CD4-positive, alpha-beta T cell (primary cell): ENCODE results near the gene ERC2. TPM values are rescaled to one million over a fixed set of nuclear protein-coding genes. Genes with fewer than 3 reads are reported as not detected.

Experiments used
- ATAC-seq: fragments of 200-7000 bp; cut with Tn5 transposase; one replicate; pipeline ENCODE4 v1.10.0; 2022; ENCODE audit warnings: mild to moderate bottlenecking; ENCODE audit not compliant: poor library complexity
- CTCF ChIA-PET: fragments of 350-600 bp; sonication (Branson Sonifier 250); formaldehyde crosslinking; loops from one replicate; lab custom pipeline; 2021; ENCODE audit warnings: antibody characterized with exemption, inconsistent platforms; lab: Charles Lee
- POLR2A ChIA-PET: fragments of 350-600 bp; sonication (Branson Sonifier 250); formaldehyde crosslinking; loops from one replicate; lab custom pipeline; 2021; ENCODE audit warnings: antibody characterized with exemption, inconsistent platforms; lab: Charles Lee
- DNase-seq, 14 experiments: peaks; one replicate each; pipeline ENCODE4 v3.0.0-alpha.2; 2013 to 2020; ENCODE audit warnings: mixed read lengths in 2 of 14
- H3K27ac ChIP-seq, 2 donors: one replicate each; pipeline versions ENCODE4 v1.5.1 to v1.7.0; 2013; ENCODE audit warnings: low read length in 2 of 2, low read depth in 1 of 2, mild to moderate bottlenecking in 1 of 2
- H3K27me3 ChIP-seq, 2 experiments: 1 replicate in 1 of 2; 2 replicates in 1 of 2; pipeline versions ENCODE4 v1.6.1 to v1.7.0; 2013; ENCODE audit warnings: low read length in 2 of 2, control low read depth in 1 of 2, mild to moderate bottlenecking in 1 of 2, moderate library complexity in 1 of 2; ENCODE audit not compliant: insufficient read depth in 2 of 2, control insufficient read depth in 1 of 2
- H3K36me3 ChIP-seq: one replicate; pipeline ENCODE4 v1.6.1; 2013; ENCODE audit warnings: low read length, control low read depth; ENCODE audit not compliant: insufficient read depth
- H3K4me1 ChIP-seq: one replicate; pipeline ENCODE4 v1.6.1; 2013; ENCODE audit warnings: low read length, control low read depth; ENCODE audit not compliant: insufficient read depth
- H3K4me3 ChIP-seq: one replicate; pipeline ENCODE4 v1.5.1; 2013; ENCODE audit warnings: mild to moderate bottlenecking, low read length, moderate library complexity
- H3K9me3 ChIP-seq, 2 experiments: 1 replicate in 1 of 2; 2 replicates in 1 of 2; pipeline versions ENCODE4 v1.6.1 to v1.7.0; 2013; ENCODE audit warnings: low read length in 2 of 2, mild to moderate bottlenecking in 2 of 2, control low read depth in 1 of 2, moderate library complexity in 1 of 2; ENCODE audit not compliant: control insufficient read depth in 1 of 2, insufficient read depth in 1 of 2
- H3K27ac Mint-ChIP-seq: one replicate; pipeline ENCODE4 v1.8.0; 2020; ENCODE audit warnings: mixed read lengths
- H3K27me3 Mint-ChIP-seq: one replicate; pipeline ENCODE4 v1.8.0; 2021; ENCODE audit warnings: mixed read lengths
- H3K36me3 Mint-ChIP-seq: one replicate; pipeline ENCODE4 v1.8.0; 2021; ENCODE audit warnings: low read depth, mixed read lengths
- H3K4me1 Mint-ChIP-seq: one replicate; pipeline ENCODE4 v1.8.0; 2021; ENCODE audit warnings: low read depth, mixed read lengths
- H3K4me3 Mint-ChIP-seq: one replicate; pipeline ENCODE4 v1.8.0; 2020; ENCODE audit warnings: mild to moderate bottlenecking, mixed read lengths
- H3K9me3 Mint-ChIP-seq: one replicate; pipeline ENCODE4 v1.8.0; 2020; ENCODE audit warnings: mixed read lengths
- CTCF ChIP-seq: fragments of 200-600 bp; IDR thresholded peaks from one replicate; pipeline ENCODE4 v1.8.0; 2022; ENCODE audit warnings: antibody characterized with exemption, mild to moderate bottlenecking
- intact Hi-C, 2 experiments: fragments of 100-400 bp; cut with DNase I in 1 of 2; cut with micrococcal nuclease in 1 of 2; formaldehyde crosslinking; loops; one replicate each; pipeline versions ENCODE4 v1.15.1 to v1.9.0; 2023 to 2025; cut with DNase I, micrococcal nuclease
- total RNA-seq, 174 experiments: library from RNA in 2 of 174; stranded (reverse) in 2 of 174; gene quantifications; one replicate each; pipeline ENCODE4 v1.2.3 and lab custom pipeline; 2021 to 2026

The ERC2 gene
- total RNA-seq, 2 experiments from 2014 or later: not detected

GRCh38 chr3:55816794-55817576 lies 651.3 kb downstream of the ERC2 start:
- no peak overlapping the region for H3K27ac Mint-ChIP-seq
- Histone ChIP-seq H3K9me3 (no peaks in the 10 kb centered on the region), H3K4me3 (no peak overlapping the region), H3K27ac (no peak overlapping the region), H3K4me1 (no peaks in the 10 kb centered on the region), H3K27me3 (no peaks in the 10 kb centered on the region), H3K36me3 (no peaks in the 10 kb centered on the region)
- H3K27me3 Mint-ChIP-seq: no peaks in the 10 kb centered on the region
- DNase-seq (no peak), ATAC-seq (no peak)
- H3K9me3 Mint-ChIP-seq: no peaks in the 10 kb centered on the region
- POLR2A ChIA-PET: no interaction called here
- intact Hi-C loops: no loop called here
- H3K36me3 Mint-ChIP-seq: no peaks in the 10 kb centered on the region
- H3K4me3 Mint-ChIP-seq: no peak overlapping the region
- CTCF ChIA-PET: no interaction called here
- no peaks in the 10 kb centered on the region for H3K4me1 Mint-ChIP-seq
- TF ChIP-seq CTCF: no peak

GRCh38 chr3:55815262-55815661 lies 653.0 kb downstream of the ERC2 start:
- Histone ChIP-seq H3K36me3 (no peaks in the 10 kb centered on the region), H3K9me3 (no peaks in the 10 kb centered on the region), H3K4me1 (no peaks in the 10 kb centered on the region), H3K27ac (no peak overlapping the region), H3K4me3 (no peak overlapping the region), H3K27me3 (no peaks in the 10 kb centered on the region)
- Mint-ChIP-seq H3K4me3 (no peak overlapping the region), H3K27ac (no peak overlapping the region), H3K9me3 (no peaks in the 10 kb centered on the region), H3K27me3 (no peaks in the 10 kb centered on the region), H3K4me1 (no peaks in the 10 kb centered on the region), H3K36me3 (no peaks in the 10 kb centered on the region)
- ChIA-PET POLR2A (no interaction called here), CTCF (no interaction called here)
- no peak for DNase-seq
- intact Hi-C loops: no loop called here
- no peak for ATAC-seq
- TF ChIP-seq CTCF: no peak

GRCh38 chr3:55813268-55814097 lies 654.8 kb downstream of the ERC2 start:
- H3K4me3 Mint-ChIP-seq: no peak overlapping the region
- H3K4me1 ChIP-seq: no peaks in the 10 kb centered on the region
- H3K9me3 Mint-ChIP-seq: no peaks in the 10 kb centered on the region
- no peak overlapping the region for H3K27ac ChIP-seq
- H3K4me1 Mint-ChIP-seq: no peaks in the 10 kb centered on the region
- TF ChIP-seq CTCF: no peak
- no peaks in the 10 kb centered on the region for H3K36me3 ChIP-seq
- H3K27ac Mint-ChIP-seq: no peak overlapping the region
- no peak overlapping the region for H3K4me3 ChIP-seq
- H3K27me3 ChIP-seq: no peaks in the 10 kb centered on the region
- ATAC-seq: no peak
- no peaks in the 10 kb centered on the region for H3K27me3 Mint-ChIP-seq
- H3K9me3 ChIP-seq: no peaks in the 10 kb centered on the region
- POLR2A ChIA-PET: no interaction called here
- intact Hi-C loops: no loop called here
- H3K36me3 Mint-ChIP-seq: no peaks in the 10 kb centered on the region
- no peak for DNase-seq
- CTCF ChIA-PET: no interaction called here
